Embryonic facial prominence (tissue), 1 donor: ENCODE results near the gene POMC.
"Not testable (repeated sequence)": the region's sequence is repeated elsewhere in the genome, so short reads cannot be mapped to it uniquely, and the experiment has no call there.

Source experiments
- DNase-seq: peaks from one replicate; pipeline ENCODE4 v3.0.0-alpha.2; 2016; ENCODE audit errors: extremely low spot score

Gene POMC

DNA sequence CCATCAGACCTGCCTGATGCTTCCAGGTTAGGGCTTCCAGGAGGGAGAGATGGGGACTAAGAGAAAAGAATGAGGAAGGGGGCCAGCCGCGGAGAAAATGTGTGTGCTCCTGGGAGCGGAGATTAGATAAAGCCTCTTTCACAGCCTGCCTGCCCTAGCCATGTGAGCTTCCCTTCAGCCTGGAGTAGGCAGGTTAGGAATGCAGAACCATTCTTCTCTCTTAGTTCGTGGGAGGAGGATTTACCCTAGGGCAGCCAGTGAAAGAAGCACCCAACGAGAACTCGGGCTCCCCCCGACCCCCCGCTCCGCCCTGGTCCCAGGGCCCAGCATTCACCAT lies 36.1 kb downstream of the POMC start:
- no peak for DNase-seq

DNA sequence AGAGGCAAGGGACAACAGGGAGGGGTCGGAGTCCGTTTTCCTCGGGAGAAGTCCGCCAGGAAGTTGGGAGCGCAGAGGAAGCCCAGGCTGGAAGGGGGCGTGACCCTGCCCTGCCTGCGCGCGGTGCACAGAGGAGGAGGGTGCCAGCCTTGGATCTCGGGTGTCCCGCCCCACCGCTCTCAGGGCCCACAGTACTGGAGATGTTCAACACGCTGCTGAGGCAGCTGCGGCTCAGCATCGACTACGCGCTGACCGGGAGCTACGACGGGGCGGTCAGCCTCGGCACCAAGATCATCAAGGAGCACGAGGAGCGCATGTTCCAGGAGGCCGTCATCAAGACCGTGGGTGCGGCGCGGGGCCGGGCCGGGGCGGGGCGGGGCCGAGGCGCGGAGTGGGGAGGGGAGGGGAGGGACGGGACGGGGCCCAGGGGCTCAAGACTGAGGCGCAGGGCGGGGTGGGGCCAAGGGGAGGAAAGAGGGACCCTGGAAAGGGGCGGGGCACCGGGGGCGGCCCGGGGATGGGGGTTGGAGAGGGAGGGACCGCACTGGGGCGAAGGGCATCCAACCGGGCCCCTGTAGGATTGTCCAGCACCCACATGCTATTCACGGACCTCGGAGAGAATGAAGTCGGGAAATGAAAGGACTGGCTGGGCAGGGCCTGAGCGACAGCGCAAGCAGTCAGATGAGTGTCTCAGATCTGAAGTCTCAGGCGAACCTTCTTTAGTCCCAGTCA lies 36.6 kb downstream of the POMC start:
- DNase-seq: no peak

DNA sequence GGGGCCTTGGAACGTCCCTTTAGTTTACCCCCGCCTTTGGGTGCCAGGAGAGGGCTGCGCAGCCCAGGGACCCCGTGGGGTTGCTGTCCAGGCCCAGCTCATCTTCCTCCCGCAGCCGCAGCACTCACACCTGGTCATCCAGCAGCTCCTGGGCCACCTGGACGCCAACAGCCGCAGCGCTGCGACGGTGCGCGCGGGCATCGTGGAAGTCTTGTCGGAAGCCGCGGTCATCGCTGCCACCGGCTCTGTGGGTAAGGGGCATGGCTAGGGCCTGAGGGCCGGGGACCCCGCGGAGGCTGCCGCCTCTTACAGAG lies 37.2 kb downstream of the POMC start:
- DNase-seq: no peak

DNA sequence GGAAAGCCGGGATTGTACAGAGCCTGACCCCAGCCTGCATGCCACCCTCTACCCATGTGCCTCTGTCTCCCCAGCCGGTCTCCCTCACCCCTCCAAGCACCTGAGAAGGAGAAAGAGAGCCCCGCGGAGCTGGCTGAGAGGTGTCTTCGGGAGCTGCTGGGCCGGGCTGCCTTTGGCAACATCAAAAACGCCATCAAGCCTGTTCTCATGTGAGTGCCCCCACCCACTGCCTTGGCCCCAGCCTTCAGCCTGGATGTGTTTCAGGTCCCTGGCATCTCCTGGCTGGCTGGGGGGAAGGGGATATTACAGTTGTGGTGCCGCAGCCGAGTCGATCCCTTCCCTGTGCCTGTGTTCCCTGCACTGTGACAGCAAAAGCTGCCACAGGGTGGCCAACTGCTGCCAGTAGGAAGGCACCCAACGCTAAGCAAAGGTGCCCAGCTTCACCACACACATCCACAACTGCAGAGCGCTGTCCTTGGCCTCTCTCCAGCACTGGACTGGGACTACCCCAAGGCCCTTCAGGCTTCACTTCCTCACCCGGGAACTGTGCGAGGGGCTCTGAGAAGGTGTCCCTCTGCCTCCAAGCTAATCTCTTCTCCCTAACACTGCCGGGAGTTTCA lies 38.4 kb downstream of the POMC start:
- no peak for DNase-seq

- no peak for DNase-seq
Measured at GRCh38 chr2:25127646-25128045, 40.7 kb downstream of the POMC start.

- DNase-seq: not testable (repeated sequence)
Measured at GRCh38 chr2:25127071-25127470, 41.3 kb downstream of the POMC start.

DNA sequence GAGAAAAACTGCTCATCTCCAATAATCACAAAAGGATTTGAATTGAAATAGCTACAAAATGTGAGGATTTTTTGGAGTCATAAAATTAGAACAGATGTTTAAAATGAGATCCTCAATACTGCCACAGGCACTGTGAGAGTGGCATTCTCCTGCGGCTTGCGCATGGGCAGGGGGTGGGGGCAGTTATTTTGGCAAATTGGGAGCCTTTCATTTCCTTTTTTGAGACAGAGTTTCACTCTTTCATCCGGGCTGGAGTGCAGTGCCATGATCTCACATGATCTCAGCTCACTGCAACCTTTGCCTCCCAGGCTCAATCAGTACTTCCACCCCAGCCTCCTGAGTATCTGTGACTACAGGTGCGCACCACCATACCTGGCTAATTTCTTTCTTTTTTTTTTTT lies 42.4 kb downstream of the POMC start:
- no peak for DNase-seq

- no peak for DNase-seq
Measured at GRCh38 chr2:25125189-25125588, 43.2 kb downstream of the POMC start.

- no peak for DNase-seq
Measured at GRCh38 chr2:25123682-25124081, 44.7 kb downstream of the POMC start.

DNA sequence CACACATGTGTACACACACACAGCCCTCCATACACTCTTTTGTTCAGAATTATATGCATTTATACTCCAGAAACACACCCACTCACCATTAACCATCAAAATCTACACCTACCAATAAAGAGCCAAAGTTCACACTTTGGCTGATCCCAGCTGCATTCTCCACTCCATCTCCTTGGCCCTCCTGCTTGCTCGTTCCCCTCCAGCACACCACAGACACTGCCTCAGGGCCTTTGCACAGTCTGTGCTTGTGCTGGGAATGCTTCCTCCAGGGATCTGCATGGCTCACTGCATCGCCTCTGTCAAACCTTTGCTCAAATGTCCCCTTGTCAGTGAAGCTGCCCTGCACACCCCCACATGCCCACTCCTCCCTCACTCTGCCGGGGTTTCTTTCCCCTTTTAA lies 46.0 kb downstream of the POMC start:
- no peak for DNase-seq

DNA sequence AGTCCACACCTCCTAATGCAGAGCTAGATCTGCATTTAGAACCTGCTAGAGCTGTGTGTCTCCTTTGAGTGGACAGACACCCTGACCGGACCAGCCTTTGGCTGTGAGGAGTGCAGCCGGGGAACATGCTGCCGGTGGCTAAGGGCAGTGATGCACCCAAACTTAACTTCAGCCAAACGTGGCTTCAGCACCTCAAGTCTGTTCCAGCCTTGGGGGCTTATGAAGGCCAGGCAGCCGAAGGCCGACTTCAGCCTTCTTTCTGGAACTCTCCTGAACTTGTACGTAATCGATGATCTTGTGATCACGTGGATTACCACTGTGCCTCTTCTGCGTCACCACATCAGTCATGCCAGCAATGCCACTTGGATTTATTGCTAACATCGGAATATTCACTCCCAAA lies 49.1 kb downstream of the POMC start:
- DNase-seq: no peak

DNA sequence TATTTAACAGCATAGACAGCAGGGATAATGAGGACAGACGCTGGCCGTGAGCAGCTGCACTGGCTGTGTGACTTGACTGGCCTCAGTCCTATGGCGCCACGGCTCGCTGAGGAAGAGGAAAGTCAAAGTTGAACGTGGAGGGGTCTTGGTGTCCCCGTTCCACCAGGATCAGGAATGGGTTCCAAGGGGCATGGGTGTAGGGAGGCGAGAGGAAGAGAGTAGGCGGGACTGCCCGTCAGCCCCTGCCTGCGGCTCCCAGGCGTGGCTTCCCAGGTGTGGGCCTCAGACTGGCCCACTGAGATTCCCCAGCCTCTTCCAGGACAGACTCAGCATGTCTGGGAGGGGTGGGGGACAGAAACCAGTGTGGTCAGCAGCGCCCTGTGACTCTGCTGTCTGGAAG lies 51.4 kb downstream of the POMC start:
- DNase-seq: no peak

- DNase-seq: no peak
Measured at GRCh38 chr2:25115902-25116301, 52.5 kb downstream of the POMC start.

DNA sequence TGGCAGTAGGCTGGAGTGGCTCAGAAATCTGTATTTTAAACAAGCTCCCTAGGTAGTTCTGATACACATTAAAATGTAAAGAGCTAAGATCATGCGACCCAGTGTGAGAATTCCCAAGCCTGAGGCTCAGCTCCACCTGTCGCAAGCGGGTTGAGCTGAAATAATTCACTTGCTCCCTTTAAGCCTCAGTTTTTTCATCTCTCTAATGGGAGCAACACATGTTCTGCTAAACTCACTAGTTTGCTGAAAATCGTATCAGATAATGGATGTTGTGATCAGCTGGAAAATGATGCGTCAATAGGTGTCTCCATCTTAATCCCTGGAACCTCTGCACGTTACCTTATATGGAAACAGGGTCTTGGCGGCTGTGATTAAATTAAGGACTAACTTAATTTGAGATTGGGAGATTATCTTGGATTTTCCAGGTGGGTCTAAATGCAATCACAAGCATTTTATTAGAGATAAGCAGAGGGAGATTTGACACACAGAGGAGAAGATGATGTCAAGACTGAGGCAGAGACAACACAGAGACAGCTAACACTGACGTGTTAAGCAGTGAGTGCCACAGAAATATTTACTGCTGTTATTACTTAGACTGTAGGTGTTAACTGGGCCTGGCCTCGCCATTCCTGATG lies 53.0 kb downstream of the POMC start:
- DNase-seq: no peak

DNA sequence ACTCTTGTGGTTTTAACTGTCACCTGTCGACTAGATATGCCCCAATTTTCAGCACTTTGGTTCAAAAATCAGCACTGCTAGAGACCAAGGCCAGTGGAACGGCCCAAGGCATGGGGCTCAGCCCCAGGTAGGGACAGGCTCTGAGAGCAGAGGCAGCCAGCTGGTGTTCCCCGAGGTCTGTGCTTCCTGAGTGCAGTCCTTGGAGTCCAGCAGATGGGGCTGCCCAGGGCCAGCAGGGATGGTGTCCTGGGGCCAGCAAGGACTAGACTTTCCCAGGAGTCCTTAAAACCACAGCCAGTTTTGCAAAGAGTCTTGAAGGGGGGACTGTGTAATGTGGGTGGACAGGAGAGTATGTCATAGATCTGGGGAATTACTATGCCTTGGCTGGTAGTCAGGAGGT lies 56.3 kb downstream of the POMC start:
- DNase-seq: no peak
